Umbilical cord (tissue), 2 donors: ENCODE data around the gene ACBD3. TPM values are rescaled to one million over a fixed set of nuclear protein-coding genes. Genes with fewer than 3 reads are reported as not detected.

Experiments
- DNase-seq: peaks from one replicate; pipeline ENCODE4 v3.0.0-alpha.2; 2015; ENCODE audit warnings: low spot score
- total RNA-seq: library from RNA; depleted of rRNA; stranded (reverse); fragments of >200 nt; gene quantifications from one replicate; pipeline ENCODE4 v1.2.3, GENCODE V29; 2014; ENCODE audit warnings: low replicate concordance; ENCODE audit not compliant: insufficient read depth

Gene ACBD3
- total RNA-seq, 1 donor from 2014 or later = 79.2 TPM

DNA sequence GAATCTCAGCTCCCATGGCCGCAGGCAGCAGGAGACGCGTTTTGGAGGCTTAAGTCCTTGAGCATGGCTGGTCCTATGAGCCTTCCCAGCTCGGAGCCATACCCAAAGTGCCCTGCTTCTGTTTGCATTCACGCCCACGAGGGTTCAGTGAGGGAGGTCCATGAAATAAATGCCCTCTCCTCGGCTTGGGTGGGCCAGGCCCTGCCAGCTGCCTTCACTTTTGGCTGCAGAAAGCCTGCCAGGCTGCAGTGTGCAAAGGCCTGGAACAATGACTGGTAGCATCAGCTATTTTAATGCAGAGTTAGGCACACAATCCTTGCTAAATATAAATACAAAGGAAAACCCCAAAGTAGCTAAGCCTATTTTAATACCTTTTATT is 74.7 kb downstream of the ACBD3 start:
- DNase-seq = no peak

DNA sequence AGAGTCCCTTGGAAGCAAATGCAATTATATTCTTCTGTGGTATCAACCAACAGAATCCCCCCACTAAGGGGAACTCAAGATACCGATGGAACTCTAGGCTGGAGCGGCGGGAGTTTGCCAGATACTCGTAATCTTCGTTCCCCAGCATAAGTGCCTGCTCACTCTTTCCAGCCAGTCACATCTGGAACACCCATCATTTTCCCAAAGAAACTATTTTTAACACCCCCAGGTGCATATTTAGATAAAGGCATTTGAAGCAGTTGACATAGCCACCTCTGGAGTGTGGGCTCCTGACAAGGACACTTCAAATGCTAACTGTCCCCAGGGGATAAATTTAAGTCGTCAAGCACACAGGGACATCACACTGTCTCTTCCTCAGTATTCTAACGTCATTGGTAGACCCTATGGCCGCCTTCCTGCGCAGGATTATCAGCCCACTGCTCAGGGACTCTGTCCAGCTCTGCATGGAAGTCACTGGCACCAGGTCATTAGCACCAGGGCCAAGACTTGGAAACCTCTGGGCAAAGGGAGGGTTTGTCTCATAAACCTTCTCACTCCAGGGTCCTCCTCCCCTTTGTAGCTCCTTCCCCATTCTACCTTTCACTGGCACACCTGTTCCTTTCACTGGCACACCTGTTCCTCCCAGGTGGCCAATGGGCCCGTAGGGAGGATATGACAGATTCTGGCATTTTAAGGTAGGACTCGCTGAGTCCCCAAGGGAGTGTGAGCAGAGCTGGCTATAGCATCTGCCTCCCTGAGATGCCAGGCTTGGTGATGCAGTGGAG is 75.3 kb downstream of the ACBD3 start:
- no peak for DNase-seq

DNA sequence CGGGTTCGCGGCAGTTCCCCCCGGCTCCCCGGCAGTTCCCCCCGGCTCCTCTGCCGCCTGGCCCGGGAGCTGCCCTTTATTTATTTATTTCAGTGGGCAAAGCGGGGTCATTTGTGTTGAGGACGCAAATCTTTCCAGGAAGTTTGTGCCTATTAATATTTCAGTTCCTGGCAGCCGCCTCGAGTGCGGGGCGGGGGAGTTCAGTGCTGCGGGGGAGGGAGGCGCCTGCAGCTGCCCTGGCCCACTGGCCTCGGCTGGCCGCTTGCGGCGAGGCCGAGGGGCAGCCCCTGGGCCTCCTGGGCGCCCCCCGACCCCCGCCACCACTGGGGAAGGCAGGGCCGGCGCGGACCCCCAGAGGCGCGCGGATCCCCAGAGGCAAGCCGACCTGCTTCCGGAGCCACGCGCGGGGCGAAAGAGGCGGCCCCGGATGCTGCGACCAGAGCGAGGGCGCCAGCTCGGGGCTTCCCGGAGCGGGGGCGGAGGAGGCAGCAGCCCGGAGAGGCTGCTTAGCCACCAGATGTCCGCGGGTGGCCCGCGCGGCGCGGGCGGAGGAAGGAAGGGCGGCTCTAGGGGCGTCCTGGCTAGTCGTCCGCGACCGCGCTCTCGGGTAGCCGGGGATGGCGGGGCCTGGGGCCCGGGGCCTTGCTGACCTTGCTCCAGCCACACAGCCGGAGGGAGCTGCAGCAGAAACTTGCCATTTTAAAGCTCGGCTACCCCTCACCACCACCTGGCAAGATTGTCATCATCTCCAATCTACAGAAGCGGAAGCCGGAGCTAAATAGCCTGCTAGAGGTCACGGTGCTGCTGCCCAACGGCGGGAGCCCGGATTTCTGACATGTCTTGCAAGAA is 76.1 kb downstream of the ACBD3 start:
- peak; percentile 81 for DNase-seq

DNA sequence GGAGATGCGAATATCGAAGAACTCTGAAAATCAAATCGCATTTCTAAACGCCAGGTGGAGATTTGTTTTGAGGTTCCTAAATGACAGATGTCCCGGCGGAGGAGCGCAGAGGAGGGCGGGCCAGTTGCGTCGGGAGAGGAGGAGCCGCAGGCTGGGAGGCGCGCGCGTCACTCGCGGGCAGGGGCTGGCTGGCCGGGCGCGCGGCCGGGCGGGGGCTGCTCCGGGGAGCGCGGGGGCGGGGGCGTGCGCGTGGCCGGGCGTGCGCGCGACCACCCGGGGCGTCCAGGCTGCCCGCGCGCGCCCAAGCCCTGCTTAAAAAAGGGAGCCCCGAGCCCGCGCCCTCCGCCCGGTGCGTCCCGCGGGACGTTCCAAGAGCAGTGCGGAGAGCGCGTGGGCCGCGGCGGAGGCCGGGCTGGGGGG is 76.7 kb downstream of the ACBD3 start:
- peak; percentile 93 for DNase-seq

DNA sequence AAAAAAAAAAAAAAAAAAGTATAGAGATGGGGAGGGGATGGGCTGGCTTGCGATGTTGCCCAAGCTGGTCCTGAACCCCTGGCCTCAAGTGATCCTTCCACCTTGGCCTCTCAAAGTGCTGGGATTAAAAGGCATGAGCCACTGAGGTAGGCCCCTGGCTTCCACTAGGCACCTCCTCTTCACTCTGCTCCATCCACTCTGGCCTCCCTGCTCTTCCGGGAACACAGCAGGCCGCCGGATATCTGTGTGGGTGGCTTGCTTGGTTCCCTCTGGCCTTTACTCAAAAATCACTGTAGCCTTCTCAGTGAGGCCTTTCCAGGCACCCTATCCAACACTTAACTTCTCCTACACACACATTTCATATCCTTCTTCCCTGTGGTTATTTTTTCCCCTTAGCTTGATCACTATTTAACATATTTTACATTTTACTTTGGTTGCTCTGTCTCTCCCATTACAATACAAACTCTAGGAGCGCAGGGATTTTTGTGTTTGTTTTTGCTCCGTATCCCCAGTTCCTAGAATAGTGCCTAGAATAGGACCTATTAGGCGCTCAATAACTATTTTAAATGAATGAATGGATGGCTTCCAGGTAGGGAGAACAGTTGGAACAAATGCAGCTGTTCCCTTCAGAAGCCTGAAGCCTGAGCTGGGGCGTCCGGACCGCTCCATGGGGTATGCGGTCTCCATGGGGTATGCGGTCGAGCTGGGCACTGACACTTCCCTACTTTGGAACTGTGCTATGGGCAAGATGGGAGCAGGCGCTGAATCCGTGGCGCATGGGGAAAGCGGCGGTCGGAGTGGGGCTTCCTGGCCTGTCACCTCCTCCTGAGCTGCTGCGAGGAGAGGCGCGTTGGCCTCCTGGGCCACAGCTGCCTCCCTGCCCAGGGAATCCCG is 77.4 kb downstream of the ACBD3 start:
- peak; percentile 29 for DNase-seq

DNA sequence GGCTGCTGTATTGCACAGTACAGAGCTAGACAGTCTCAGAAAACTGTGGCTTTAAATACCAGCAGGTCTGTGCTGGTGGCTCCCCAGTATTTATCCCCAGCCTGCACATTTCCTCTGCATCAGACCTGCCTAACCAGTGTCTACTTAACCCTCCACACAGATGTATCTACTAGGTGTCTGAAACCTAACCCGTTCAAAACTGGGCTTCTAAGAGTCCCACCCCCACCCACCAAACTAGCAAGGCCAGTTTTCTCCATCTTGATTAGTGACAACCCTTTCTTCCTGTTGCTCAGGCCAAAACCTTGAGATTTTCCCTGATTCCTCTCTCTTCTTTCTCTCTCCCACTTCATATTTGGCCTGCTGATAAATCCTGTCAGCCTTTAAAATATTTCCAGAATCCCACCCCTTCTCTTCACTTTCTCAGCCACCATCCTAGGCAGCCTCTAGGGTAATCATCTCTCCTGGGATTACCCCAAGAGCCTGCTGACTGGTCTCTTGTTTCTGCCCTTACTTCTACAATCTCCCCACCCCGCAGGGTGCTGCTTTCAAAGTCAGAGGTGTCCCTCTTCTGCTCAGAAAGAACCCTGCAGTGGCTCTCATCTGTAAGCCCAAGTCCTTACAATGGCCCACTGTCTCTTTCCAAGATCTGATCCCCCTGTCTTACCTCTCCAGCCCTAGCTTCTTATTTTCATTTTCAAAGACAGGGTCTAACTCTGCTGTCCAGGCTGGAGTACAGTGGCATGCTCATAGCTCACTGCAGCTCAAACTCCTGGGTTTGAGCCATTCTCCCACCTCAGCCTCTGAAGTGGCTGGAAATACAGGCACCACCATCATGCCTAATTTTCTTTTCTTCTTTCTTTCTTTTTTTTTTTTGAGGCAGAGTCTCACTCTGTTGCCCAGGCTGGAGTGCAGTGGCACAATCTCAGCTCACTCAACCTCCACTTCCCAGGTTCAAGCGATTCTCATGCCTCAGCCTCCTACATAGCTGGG is 78.8 kb downstream of the ACBD3 start:
- DNase-seq = peak; percentile 55

DNA sequence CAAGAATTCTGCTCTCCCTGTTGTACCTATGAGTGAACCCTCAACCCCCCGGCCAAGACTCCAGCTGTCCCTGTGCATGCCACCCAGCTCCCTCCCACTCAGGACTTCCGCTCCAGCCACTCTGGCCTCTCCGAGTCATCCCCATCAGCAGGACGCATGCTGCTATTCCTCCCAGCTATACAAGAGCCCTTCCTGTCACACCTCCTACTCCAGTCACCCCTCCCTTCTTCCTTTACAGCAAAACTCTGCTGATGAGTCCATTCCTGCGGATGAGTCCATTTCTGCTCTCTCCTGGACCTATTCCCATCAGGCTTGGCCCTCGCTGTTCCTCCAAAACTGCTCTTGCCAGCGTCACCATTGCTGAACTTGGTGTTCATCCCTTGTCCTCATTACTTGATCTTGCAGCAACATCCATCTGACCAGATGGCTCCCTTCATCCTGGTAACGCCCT is 81.8 kb downstream of the ACBD3 start:
- no peak for DNase-seq

DNA sequence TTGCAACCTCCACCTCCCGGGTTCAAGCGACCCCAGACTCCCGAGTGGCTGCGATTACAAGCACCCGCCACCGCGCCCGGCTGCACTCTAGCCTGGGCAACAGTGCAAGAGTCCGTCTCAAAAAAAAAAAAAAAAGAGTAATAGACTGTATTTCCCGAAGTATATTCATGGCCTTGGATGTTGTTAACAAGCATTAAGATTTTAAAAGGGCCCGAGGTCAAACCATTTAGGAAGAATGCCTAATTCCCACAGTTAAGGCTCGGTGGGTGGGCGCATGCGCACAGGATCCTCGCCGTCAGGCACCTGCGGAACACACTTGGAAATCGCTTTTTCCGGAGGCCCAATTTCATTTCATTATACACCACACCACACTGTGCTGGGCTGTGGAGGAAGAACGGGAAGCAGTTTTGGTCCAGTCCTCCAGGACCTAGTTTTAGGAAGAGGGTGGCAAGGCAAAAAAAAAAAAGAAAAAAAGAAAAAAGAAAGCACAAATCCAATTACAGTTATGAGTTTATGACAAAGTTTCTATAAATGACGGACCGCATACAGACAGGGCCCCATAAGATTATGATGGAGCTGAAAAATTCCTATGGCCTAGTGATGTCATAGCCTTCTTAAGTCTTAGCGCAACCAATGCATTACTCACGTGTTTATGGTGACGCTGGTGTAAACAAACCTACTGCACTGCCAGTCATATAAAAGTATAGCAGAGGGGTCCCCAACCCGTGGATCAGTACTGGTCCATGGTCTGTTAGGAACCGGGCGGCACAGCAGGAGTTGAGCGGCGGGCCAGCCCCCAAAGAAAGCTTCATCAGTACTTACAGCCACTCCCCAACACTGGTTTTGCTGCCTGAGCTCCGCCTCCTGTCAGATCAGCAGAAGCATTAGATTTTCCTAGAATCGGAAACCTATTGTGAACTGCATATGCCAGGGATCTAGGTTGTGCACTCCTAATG is 85.8 kb downstream of the ACBD3 start:
- DNase-seq = peak; percentile 42

DNA sequence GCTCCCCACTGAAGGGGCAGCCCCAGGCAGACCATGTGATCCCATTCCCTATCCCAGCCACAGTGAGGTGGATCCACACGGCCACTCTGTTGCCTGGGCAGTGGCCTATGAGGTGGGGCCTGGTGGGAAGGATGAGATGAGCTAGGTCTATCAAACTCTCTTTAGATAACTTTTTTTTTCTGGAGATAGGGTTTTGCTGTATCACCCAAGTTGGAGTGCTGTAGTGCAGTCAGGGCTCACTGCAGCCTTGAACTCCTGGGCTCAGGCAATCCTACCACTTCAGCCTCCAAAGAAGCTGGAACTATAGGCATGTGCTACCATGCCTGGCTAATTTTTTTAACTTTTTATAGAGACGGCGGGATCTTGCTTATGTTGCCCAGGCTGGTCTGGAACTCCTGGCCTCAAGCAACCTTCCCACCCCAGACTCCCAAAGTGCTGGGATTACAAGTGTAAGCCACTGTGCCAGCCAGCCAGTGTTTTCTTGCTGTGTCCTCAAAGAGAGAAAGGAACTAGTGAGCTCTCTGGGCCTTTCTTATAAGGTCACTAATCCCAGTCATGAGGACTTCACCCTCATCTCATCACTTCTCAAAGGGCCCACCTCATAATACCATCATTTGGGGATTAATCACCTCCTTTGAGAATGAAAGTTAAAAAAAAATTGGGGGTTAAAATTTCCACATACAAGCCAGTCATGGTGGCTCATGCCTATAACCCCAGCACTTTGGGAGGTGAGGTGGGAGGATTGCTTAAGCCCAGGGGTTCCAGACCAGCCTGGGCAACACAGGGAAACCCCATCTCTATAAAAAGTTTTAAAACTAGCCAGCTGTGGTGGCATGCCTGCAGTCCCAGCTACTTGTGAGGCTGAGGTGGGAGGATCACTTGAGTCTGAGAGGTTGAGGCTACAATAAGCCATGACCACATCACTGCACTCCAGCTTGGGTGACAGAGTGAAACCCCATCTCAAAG is 87.4 kb downstream of the ACBD3 start:
- DNase-seq = no peak

DNA sequence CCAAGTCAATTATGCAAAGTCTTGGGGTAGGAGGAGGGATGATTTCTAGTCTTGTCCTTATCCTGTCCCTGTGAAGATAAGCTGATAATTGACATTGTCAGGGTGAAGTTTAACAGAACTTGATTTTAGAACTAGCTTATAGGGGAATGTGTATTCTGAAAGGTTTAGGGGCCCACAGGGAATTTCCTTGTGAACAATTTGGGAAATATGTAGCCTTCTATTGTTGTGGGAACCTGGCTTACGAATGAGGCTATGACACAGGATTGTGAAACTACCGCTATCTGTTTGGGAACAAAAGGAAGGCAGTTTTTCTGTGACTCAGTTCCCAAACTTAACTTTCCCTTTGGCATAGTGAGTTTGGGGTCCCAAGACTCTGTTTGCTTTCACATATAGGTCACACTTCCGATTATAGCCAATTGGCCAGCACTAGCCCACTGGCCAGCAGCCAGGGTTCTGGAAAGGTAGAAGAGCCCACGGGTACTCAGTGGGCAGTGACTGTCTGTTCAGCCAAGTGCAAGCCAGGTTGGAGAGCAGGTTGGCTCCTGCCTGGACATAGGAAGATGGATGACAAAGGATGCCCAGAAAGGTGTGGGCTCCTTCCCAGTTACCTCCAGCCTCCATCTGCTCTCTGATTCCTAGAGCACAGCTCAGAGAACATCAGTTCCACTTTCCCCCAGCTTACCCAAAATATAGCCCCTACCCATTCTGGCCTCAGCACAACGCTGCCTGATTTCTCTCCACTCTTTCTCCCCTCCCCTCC is 88.5 kb downstream of the ACBD3 start:
- DNase-seq = no peak

DNA sequence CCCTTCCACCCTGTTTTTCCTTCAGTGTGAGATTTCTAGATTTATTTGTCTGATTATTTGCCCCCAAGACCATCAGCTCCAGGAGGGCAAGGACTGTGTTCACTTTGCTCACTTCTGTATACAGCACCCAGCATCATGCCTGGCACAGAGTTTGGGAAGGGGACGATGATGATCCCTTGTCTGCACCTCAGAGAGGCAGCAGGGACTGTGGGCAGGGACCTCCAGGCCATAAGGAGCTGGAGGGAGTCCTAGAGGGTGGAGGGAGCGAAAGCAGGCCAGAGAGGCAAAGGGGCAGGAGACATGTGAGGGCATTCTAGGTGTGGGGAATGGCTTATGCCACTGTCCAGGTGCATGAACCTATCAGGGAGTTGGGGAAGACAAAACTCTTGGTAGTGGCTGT is 91.3 kb downstream of the ACBD3 start:
- DNase-seq = no peak

Other genes starting within 250 kb of the ACBD3 start
- gene LEFTY2, start 245.5 kb downstream of the ACBD3 start, total RNA-seq = 144 TPM
- gene SDE2, start 187.4 kb downstream of the ACBD3 start, total RNA-seq = 40.4 TPM
- gene H3-3A, start 124.0 kb downstream of the ACBD3 start, total RNA-seq = 232 TPM
- 1.4 TPM for gene MIXL1, start 36.9 kb upstream of the ACBD3 start, total RNA-seq
- gene LIN9, start 122.4 kb upstream of the ACBD3 start, total RNA-seq = 7.0 TPM
- 42.9 TPM for gene PARP1, start 221.4 kb upstream of the ACBD3 start, total RNA-seq